Kidney (tissue), 14 donors: Measurements from ENCODE around the gene MYO1D. TPM values are rescaled to one million over a fixed set of nuclear protein-coding genes. Genes with fewer than 3 reads are reported as not detected.
A peak's percentile ranks its signal among the peaks of the same experiment; 100 is the strongest.

Source experiments
- DNase-seq, 5 donors: peaks; one replicate each; pipeline ENCODE4 v3.0.0-alpha.2; 2013 to 2020
- FAIRE-seq: peaks from 2 replicates; lab custom pipeline; 2012; peaks lifted over from hg19 to GRCh38; lab: Jason Lieb, UNC
- H3K27ac ChIP-seq, 2 donors: one replicate each; pipeline ENCODE4 v1.7.0; 2013; ENCODE audit warnings: low read depth in 2 of 2, low read length in 2 of 2, inconsistent platforms in 1 of 2
- H3K27me3 ChIP-seq: one replicate; pipeline ENCODE4 v1.7.1; 2013; ENCODE audit warnings: low read length, inconsistent platforms; ENCODE audit not compliant: control insufficient read depth, insufficient read depth
- H3K36me3 ChIP-seq, 3 donors: one replicate each; pipeline versions ENCODE4 v1.7.0 to v1.7.1; 2013; ENCODE audit warnings: low read length in 3 of 3, control low read depth in 1 of 3, inconsistent platforms in 1 of 3; ENCODE audit not compliant: insufficient read depth in 3 of 3, control insufficient read depth in 2 of 3
- H3K4me1 ChIP-seq, 3 donors: one replicate each; pipeline versions ENCODE4 v1.7.0 to v1.7.1; 2013; ENCODE audit warnings: low read length in 3 of 3, inconsistent platforms in 1 of 3, low read depth in 1 of 3; ENCODE audit not compliant: control insufficient read depth in 2 of 3, insufficient read depth in 2 of 3
- H3K4me3 ChIP-seq, 3 donors: one replicate each; pipeline versions ENCODE4 v1.7.0 to v1.8.1; 2013; ENCODE audit warnings: low read length in 3 of 3, control low read depth in 1 of 3, inconsistent platforms in 1 of 3
- H3K9ac ChIP-seq, 3 donors: one replicate each; pipeline versions ENCODE4 v1.7.0 to v1.7.1; 2013; ENCODE audit warnings: low read length in 3 of 3, control low read depth in 1 of 3, inconsistent platforms in 1 of 3
- H3K9me3 ChIP-seq, 3 donors: one replicate each; pipeline versions ENCODE4 v1.7.0 to v1.7.1; 2013; ENCODE audit warnings: low read length in 3 of 3, control low read depth in 1 of 3, inconsistent platforms in 1 of 3; ENCODE audit not compliant: control insufficient read depth in 2 of 3, insufficient read depth in 1 of 3
- CTCF ChIP-seq: IDR thresholded peaks from 3 replicates; pipeline ENCODE4 v1.5.1; 2012; ENCODE audit warnings: mild to moderate bottlenecking, moderate library complexity, borderline replicate concordance; ENCODE audit not compliant: insufficient read depth; ENCODE audit errors: extremely low read depth
- intact Hi-C: fragments of 100-400 bp; cut with DNase I; formaldehyde crosslinking; loops from one replicate; pipeline ENCODE4 v1.11.1; 2022
- polyA plus RNA-seq: library from polyadenylated mRNA; stranded (reverse); fragments of 350-450 nt; fragmentation: Illumina TruSeq; extraction: RNeasy Lipid Tissue Mini Kit (QIAGEN cat#74804); gene quantifications from one replicate; pipeline ENCODE4 v1.2.3, GENCODE V29; 2014; ENCODE audit warnings: low read depth, low replicate concordance; ENCODE audit not compliant: insufficient read depth
- total RNA-seq: library from RNA; stranded (reverse); fragmentation: NEBNext Ultra II Directional; extraction: Animal tissue kit (Norgen Biotek cat#: 25700); gene quantifications from one replicate; pipeline ENCODE4 v1.2.1, GENCODE V29; 2021
- donor health status: control.
- donor health status: control.
- donor health status: control.
- donor health status: control.
- donor health status: control.
- donor health status: DM: yes; HTN: yes; CAD: no.
- donor health status: Normal renal cell carcinoma (clear cell type).

The MYO1D gene
- total and polyA plus RNA-seq, 2 donors from 2014 or later = 21.1 to 99.9 TPM

- TF ChIP-seq CTCF = no peak
- FAIRE-seq (no peak), DNase-seq (peak in 1 of 5 donors; percentile 62)
- Histone ChIP-seq H3K36me3 (no peaks in the 10 kb centered on the region), H3K27me3 (no peaks in the 10 kb centered on the region), H3K4me1 (peaks cover 0 to 10% (median 0%) of the 10 kb centered on the region in 3 donors), H3K27ac (no peak overlapping the region), H3K9me3 (no peaks in the 10 kb centered on the region), H3K9ac (no peak overlapping the region), H3K4me3 (no peak overlapping the region)
- intact Hi-C loops = no loop called here
These were observed 385.3 kb downstream of the MYO1D start for GRCh38 chr17:32491371-32492263.

GRCh38 chr17:32490101-32490482 is 386.8 kb downstream of the MYO1D start:
- H3K4me1 ChIP-seq = peaks cover 0 to 8% (median 4%) of the 10 kb centered on the region in 3 donors
- DNase-seq (peak in 3 of 5 donors; percentile 15 to 53 (median 42)), FAIRE-seq (no peak)
- H3K36me3 ChIP-seq = no peaks in the 10 kb centered on the region
- TF ChIP-seq CTCF = no peak
- intact Hi-C loops = no loop called here
- H3K4me3 ChIP-seq = no peak overlapping the region
- H3K27me3 ChIP-seq = no peaks in the 10 kb centered on the region
- no peak overlapping the region for H3K9ac ChIP-seq
- no peak overlapping the region for H3K27ac ChIP-seq
- no peaks in the 10 kb centered on the region for H3K9me3 ChIP-seq

- no peaks in the 10 kb centered on the region for H3K9me3 ChIP-seq
- H3K27ac ChIP-seq = no peak overlapping the region
- no peak overlapping the region for H3K9ac ChIP-seq
- no peaks in the 10 kb centered on the region for H3K27me3 ChIP-seq
- no peak for DNase-seq
- no peak for FAIRE-seq
- H3K4me3 ChIP-seq = no peak overlapping the region
- no peak for TF ChIP-seq CTCF
- H3K4me1 ChIP-seq = peaks cover 0 to 8% (median 4%) of the 10 kb centered on the region in 3 donors
- no peaks in the 10 kb centered on the region for H3K36me3 ChIP-seq
- intact Hi-C loops = loop anchor here (10.0 kb wide), 1 partner anchor 265 kb away; no protein-coding TSS in a partner anchor
These were observed 387.4 kb downstream of the MYO1D start for GRCh38 chr17:32489320-32490100.
